NCI-H2196 (cell line): ENCODE results near the gene PUS7.
A peak's percentile ranks its signal among the peaks of the same experiment; 100 is the strongest.
"Not testable (repeated sequence)": the region's sequence is repeated elsewhere in the genome, so short reads cannot be mapped to it uniquely, and the experiment has no call there.

Experiments
- DNase-seq: peaks from one replicate; lab custom pipeline; 2025; ENCODE audit not compliant: unreplicated experiment; lab: John Stamatoyannopoulos, UW

The PUS7 gene, protein sequence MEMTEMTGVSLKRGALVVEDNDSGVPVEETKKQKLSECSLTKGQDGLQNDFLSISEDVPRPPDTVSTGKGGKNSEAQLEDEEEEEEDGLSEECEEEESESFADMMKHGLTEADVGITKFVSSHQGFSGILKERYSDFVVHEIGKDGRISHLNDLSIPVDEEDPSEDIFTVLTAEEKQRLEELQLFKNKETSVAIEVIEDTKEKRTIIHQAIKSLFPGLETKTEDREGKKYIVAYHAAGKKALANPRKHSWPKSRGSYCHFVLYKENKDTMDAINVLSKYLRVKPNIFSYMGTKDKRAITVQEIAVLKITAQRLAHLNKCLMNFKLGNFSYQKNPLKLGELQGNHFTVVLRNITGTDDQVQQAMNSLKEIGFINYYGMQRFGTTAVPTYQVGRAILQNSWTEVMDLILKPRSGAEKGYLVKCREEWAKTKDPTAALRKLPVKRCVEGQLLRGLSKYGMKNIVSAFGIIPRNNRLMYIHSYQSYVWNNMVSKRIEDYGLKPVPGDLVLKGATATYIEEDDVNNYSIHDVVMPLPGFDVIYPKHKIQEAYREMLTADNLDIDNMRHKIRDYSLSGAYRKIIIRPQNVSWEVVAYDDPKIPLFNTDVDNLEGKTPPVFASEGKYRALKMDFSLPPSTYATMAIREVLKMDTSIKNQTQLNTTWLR

DNA sequence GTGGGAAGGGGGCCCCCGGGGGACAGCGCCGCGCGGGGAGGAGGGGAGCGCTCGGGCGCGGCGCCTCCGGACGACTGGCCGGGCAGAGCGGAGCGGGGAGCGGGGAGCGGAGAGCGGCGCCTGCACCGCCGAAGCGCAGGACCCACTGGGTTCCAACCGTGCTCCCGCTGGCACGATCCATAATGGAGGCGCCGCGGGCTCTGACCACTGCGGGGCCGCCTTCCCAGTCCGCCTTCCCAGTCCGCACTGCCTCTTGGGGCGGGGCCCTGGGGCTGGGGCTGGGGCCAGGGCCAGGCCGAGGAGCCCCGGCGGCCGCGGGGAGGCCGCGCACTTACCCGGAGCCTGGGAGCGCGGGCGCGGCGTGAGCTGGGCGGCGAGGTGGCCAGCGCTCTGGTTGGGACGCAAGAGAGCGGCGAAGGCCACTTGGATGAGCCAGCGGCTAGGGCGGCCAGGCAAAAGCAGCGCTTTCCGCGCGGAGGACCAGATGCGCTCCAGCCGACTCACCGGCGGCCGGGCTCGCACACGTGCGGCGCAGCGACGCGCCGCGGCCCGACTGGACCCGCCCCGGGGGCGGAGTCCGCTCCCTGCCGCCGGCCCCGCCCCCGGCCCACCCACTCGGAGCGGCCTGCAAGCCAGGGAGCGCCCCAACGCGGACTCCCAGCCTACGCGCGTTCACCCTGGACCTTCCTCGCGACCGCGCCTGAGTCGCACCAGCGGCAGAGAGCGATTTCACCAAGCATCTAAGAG lies at the start of gene PUS7:
Gene PUS7, minus strand, starts transcription at position 555 of the 747 bp plus-strand sequence. CDS start 13,759 bp downstream, outside the sequence.
- peak; percentile 94 for DNase-seq

DNA sequence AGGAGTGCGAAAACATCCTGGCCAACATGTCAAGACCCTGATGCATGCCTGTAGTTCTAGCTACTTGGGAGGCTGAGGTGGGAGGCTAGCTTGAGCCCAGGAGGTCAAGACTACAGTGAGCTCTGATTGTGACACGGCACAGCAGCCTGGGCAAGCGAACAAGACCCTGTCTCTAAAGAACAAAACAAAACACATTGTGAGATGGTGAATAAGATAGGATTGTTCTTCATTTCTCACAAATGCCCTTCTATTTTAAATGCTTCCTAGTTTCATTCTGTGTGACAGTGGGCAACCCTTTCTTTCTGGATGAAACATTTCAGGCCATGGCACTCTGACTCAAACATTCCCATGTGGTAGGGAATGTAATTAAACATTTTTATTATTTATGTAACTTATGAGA lies 45.8 kb upstream of the PUS7 start:
- DNase-seq = no peak

DNA sequence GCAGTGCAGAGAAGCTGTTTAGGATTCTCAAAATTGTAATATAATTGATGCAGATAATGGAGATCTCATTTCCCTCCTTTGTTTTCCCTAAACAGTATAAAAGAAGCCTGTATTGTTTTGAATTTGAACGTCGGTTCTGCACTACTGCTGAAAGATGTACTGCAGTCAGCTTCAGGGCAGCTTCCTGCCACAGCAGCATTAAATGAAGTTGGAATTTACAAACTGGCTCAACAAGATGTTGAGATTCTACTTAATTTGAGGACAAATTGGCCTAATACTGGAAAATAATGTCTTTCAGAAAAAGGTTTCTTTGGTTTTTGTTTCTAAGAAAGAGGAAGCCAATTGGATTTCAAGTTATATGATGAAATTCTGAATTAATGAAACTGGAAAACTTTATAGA lies 45.0 kb upstream of the PUS7 start:
- no peak for DNase-seq

DNA sequence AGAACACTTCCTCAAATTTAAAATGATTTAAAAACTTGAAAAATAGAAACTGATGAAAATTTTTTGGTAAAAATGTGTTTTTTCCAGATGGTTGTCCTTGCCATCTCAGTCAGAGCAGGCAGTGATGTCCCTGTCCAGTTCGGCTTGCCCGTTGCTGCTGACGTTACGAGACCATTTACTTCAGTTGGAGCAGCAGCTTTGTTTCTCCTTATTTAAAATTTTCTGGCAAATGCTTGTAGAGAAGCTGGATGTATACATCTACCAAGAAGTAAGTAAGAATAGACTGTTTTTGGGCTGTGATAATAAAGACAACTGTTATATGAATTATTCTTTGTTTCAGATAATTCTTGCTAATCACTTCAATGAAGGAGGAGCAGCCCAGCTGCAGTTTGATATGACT lies 43.1 kb upstream of the PUS7 start:
- DNase-seq = no peak

DNA sequence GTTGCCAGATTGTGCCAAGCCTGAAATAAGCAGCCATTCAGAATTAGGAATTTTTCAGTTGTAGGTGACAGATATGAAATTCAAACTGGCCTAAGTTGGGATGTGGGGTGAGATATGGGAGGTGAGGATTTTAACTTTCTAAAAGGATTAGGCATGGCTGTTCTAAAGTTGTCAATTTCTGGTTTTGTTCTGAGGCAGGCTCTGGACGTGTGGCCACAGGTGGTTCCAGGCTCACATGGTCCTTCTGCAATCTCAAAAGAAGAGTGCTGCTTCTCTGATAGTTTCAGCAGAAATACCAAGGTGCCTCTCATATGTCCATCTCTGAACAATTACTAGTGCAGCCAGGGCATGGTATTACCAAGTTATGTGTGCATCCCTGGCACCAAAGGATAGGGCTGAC lies 37.9 kb upstream of the PUS7 start:
- DNase-seq = no peak

DNA sequence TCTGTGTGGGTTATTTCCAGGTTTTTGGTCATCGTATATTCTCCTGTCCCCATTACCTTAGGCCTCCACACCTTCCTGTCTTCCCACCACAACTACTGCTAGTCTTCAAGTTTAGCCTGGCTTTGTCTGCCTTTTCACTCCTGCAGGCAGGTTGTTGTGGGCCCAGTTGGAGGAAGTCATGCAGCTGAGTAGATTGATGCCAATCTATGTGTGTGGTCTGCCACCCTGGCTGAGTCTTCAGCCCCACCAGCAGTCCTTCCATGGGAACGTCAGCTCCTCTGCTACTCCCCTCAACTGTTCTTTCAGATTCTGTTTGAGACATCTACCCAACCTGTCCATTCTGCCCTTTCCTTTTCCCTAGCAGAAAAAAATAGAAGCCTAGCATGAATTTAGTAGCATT lies 16.3 kb upstream of the PUS7 start:
- DNase-seq = no peak

DNA sequence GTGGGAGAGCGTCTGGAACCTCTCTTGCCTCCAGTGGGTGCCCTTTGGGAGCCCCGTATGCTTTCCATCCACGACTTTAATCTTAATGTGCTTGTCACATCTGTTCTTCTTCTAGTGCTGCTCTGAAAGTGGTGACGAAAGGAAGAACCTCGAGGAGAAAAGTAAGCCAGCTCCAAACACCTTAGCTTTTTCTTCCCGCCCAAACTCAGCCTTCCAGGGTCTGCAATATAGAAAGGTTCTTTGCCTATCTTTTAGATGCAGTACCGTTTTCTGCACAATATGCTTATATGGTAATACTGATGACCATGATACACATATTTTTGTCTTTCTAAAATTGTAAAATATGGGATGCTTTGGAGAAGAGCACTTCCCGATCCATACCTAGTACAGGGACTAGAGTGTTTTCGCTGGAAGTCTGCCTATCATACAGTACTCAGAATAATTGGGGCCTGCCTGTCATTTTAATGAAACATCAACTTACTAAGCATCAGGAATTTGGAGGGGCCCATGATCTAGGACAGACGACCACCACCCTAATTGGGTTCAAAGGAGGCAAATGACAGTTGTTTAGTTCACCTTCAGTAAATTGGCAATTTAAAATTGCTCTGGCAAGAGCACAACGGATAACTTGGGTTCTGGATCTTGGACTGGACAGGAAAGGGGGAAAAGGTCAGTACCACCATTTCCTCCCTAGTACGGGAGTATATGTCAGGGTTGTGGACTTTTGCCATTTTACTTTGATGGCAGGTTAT lies 10.8 kb upstream of the PUS7 start:
- no peak for DNase-seq

DNA sequence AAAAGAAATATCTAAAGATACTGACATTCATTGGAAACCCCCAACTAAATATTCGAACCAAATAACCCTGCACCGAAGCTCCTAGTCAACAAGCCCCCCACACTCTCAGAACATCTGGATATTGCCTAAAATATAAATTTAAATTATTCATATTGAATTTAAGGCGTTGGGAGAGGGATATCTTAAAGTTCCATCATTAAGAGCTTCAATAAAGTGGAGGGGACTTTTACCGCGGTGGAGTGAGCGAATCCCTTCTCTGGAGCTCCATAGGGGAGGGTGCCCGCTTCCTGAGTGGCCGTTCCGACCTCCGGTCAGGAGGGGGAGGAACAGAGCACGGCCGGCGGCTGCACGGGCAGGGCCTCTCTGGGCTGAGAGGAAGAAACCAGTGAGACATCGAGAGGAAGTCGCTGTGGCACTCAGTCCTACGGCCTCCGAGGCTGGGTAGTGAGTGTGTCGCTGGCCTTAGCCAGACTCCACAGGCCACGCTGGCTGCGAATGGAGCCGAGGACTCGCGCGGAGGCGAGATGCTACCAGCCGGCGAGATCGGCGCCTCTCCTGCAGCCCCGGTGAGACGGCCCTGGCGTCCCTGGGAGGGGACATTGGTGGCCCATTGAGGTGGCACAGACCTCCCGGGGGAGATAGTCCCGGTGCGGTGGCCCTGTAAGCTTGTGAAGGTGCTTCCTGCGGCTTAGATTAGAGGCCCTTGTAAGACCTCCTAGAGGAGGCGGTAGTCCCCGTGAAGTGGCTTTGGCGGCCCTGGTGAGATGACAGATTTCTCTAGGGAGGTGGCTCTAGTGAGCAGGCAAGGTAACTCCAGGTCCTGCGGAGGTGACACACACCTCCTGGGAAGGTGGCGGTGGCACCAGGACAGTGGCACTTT lies 10.0 kb upstream of the PUS7 start, which contains the start of gene RINT1:
Gene RINT1, plus strand, starts transcription at position 410 of the 880 bp plus-strand sequence. Its CDS starts 115 bp downstream, at position 525.
- DNase-seq = peak; percentile 93

DNA sequence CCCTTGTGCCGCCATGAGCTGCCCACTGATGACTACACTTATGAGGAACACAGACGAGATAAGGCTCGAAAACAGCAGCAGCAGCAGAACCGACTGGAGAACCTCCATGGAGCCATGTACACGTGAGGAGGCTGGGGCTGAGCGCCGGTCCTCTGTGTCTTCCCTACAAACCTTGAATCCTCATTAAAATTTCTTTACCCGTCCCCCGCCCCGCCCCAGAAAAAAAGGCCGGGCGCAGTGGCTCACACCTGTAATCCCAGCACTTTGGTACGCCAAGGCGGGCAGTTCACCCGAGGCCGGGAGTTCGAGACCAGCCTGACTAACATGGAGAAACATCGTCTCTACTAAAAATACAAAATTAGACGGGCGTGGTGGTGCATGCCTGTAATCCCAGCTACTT lies 8.5 kb upstream of the PUS7 start:
- no peak for DNase-seq

DNA sequence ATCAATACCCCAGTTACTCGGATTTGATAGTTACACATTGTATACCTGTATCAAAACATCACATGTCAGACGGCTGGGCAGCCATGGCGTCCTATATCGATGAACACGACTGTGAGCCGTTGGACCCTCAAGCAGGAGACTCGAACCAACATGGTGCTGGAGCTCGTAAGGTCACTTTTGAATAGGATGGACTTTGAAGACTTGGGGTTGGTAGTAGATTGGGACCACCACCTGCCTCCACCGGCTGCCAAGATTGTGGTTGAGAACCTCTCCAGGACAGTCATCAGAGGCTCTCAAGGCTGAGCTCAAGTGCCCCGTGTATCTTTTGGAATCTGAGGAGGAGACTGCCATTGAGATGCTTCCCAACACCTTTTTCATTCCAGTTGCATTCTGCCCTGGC lies 8.1 kb upstream of the PUS7 start:
- DNase-seq = no peak

DNA sequence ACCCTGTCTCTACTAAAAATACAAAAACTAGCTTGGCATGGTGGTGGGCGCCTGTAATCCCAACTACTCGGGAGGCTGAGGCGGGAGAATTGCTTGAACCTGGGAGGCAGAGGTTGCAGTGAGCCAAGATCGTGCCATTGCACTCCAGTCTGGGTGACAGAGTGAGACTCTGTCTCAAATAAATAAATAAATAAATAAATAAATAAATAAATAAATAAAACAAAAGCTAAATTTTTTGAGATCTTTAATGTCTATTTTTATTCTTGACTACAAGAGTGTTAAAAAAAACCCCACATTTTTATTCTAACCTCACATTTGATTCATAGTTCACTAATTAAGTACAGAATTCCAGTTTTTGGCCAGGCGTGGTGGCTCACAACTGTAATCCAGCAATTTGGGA lies 5.7 kb upstream of the PUS7 start:
- not testable (repeated sequence) for DNase-seq

DNA sequence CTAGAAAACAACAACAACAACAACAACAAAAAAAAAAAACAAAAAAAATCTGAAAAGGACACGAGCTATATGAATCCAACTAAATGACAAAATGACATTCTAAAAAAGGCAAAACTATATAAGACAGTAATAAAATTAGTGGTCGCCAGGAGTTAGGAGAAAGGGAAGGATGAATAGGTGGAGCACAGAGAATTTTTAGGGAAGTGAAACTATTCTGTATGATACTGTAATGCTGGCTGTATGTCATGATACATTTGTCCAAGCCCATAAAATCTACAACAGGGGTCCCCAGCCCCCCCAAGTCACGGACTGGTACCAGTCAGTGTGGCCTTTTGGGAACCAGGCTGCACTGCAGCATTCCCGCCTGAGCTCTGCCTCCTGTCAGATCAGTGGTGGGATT lies 2.8 kb upstream of the PUS7 start:
- no peak for DNase-seq

DNA sequence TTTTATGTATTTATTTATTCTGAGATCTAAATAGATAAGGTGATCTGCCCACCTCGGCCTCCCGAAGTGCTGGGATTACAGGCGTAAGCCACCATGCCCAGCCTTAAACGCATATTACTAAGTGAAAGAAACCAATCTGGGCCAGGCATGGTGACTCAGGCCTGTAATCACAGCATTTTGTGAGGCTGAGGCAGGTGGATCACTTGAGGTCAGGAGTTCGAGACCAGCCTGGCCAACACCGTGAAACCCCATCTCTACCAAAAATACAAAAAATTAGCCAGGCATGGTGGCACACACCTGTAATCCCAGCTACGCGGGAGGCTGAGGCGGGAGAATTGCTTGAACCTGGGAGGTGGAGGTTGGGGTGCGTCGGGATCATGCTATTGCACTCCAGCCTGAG lies 2.4 kb upstream of the PUS7 start:
- not testable (repeated sequence) for DNase-seq

DNA sequence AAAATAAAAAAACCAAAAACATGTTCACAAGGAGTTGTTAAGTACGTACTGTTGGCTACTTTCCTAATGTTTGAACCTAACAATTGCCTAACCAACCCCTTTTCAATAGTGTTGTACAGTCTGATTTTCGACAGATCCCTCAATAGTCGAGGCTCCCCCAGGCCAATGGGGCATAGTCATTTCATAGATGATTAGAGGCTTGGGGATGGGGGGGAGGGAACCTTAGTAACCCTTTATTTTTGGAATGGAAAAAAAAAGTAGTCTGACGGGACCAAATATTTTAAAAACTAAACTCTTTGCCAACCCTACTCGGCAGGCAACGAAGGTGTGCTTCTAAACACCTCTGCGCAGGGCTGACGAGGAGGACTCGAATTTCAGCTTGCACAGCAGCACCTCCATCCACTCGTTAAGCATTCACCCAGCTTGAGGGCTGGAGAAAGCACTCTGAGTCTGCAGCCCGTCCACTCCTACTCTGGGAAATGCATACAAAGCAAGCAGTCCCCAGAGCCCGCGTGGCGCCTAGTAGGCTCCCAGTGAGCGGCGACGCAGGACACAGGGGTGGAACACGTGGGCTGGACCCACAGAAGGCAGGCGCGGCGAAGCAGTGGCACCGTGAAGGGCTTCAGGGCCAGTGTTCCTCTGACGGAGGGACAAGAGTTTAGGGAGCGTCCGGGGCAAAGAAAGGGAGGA lies 899 bp downstream of the PUS7 start:
- peak; percentile 37 for DNase-seq

DNA sequence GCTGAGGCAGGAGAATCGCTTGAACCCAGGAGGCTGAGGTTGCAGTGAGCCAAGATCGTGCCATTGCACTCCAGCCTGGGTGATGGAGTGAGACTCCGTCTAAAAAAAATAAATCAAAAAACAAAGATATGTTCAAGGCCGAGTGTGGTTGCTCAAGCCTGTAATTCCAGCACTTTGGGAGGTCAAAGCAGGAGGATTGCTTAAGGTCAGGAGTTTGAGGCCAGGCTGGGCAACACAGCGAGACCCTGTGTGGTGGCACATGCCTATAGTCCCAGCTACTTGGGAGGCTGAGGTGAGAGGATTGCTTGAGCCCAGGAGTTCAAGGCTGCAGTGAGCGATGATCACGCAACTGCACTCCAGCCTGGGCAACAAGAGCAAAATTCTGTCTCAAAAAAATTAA lies 1.5 kb downstream of the PUS7 start:
- not testable (repeated sequence) for DNase-seq

DNA sequence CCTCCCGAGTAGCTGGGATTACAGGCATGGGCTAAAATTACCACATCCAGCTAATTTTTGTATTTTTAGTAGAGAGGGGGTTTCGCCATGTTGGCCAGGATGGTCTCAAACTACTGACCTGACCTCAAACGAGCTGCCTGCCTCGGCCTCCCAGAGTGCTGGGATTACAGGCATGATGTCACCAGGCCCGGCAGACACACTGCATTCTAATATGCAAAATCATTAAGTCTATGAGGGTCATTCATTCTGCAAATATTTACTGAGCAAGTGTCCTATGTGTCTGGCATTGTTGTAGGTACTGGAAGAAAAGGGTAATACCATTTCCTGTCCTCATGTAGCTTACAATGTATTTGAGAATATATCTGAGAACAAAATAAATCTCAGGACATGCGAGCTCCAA lies 2.7 kb downstream of the PUS7 start:
- no peak for DNase-seq

DNA sequence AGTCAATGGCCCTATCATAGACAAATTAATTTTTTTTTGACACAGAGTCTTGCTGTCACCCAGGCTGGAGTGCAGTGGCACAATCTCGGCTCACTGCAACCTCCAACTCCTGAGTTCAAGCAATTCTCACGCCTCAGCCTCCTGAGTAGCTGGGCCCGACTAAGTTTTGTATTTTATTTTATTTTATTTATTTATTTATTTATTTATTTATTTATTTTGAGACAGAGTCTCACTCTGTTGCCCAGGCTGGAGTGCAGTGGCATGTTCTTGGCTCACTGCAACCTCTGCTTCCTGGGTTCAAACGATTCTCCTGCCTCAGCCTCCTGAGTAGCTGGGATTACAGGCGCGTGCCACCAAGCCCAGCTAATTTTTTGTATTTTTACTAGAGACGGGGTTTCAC lies 6.5 kb downstream of the PUS7 start:
- not testable (repeated sequence) for DNase-seq

DNA sequence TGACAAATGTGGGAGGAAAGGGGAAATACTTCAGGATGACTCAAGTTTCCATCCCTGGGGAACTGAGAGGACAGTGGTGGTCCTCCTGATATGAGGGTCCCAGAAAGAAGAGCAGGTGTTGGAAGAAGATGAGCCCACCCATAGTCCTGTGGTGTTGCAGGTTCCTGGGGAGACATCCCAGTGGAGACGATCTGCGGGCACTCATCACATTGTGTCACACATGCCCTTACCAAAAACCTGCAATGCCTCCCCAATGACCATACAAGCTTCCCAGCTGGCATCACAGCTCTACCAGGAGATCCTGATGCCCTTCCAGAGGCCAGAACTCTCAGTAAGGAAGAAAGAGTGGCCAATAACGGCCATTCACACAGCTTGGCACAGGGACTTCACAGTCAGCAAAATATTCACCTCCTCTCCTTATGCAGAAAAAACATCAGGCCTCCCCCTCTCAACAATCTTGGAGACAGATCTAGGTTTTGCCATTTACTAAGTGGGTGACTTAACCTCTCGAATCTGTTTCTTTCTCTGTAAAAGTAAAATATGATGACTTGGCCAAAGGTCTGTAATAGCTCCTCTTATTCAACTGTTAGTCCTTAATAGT lies 9.0 kb downstream of the PUS7 start:
- no peak for DNase-seq

DNA sequence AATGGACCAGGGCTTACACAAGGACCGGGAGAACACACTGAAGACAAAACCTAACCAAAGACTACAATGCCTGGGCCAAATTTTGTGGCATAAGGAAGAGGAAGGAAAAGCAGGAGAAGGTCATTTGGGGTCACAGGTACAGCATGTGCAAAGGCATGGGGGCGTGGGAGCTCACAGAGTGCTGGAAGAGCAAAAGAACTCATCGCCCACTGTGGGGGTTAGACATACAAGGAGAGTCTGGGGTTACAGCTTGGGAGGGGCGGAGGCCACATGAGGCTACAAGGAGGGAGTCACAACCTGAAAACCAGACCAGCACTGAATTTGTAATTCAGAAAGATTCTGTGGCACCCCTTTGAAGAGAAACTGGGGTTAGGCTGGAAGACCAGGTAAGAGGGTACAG lies 9.7 kb downstream of the PUS7 start:
- DNase-seq = no peak
